Islet precursor cell (in vitro differentiated cells): ENCODE data around the gene SREBF2.
A peak's percentile ranks its signal among the peaks of the same experiment; 100 is the strongest.

Source experiments
- DNase-seq: peaks from one replicate; pipeline ENCODE4 v3.0.0-alpha.2; 2018

SREBF2 gene

DNA sequence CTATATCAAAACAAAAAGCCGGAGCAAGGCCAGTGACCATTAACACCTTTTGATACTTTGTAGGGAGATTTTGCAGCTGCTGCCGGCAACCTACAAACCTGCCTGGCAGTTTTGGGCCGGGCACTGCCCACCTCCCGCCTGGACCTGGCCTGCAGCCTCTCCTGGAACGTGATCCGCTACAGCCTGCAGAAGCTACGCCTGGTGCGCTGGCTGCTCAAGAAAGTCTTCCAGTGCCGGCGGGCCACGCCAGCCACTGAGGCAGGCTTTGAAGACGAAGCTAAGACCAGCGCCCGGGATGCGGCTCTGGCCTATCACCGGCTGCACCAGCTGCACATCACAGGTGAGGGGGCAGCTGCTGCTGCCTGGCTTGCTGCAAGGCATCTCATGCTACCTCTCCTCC lies 47.7 kb downstream of the SREBF2 start:
- DNase-seq, result no peak

- no peak for DNase-seq
Measured at GRCh38 chr22:41883400-41883799, 50.5 kb downstream of the SREBF2 start.

DNA sequence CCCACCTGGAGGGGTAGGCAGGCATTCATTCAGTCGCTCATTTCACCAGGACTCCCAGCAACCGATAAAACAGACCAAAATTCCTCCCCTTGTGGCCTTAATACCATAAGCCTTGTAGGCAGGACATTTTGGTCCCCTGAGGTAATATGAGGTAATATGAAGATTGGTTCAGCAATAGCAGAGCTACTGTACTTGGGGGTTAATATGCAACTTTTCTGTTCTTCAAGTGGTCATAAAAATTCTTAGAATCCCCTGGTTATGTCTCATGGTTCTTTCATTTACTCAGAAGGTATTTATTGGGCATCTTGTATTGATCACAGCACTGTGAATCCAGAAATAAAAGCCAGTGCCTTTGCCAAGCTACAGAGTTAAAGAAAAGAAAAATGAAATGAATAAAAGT lies 52.2 kb downstream of the SREBF2 start:
- no peak for DNase-seq

DNA sequence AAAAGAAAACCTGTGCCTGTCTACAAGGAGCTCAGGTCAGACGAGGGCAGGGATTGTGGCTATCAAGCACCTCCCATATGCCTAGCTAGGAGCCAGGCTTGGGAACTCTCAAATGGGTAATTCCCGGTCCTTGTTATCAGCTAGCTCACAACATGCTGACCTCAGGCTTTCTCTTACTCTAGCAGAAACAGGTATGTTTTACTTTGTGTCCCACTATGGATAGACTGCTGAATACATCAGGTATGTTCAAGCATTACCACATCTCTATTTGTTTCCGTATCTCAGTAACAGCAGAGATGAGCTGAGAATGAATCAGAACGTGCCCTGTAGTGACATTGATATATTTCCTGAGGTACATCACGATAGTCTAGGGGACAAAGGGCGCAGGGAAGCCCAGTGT lies 52.6 kb downstream of the SREBF2 start:
- DNase-seq, result no peak

DNA sequence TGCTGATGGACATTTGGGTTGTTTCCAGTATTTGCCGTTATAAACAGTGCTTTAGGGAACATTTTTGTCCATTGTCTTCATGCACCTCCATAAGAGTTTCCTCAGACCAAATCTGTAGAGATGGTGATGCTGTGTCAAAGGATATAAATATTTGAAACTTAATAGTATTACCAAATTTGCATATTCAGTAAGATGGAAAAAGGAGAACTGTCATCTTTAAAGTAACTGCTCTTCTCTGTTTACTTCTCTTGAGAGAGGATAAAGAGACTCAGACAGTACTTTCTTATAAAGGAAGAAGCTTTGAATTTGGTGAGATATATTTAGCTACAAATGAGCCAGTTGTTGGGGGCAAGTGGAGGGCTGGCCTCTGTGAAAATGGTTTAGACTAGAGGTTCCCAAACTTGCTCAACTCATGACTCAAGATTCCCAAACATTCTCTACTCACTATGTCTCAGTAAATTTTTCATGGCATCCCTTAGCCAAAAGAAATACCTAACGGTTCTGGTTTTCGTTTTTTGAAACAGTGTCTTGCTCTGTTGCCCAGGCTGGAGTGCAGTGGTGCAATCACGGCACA lies 55.8 kb downstream of the SREBF2 start:
- DNase-seq, result no peak

GRCh38 chr22:41891407-41891806 lies 58.5 kb downstream of the SREBF2 start:
- no peak for DNase-seq

- DNase-seq, result no peak
Measured at GRCh38 chr22:41892721-41893120, 59.8 kb downstream of the SREBF2 start.

DNA sequence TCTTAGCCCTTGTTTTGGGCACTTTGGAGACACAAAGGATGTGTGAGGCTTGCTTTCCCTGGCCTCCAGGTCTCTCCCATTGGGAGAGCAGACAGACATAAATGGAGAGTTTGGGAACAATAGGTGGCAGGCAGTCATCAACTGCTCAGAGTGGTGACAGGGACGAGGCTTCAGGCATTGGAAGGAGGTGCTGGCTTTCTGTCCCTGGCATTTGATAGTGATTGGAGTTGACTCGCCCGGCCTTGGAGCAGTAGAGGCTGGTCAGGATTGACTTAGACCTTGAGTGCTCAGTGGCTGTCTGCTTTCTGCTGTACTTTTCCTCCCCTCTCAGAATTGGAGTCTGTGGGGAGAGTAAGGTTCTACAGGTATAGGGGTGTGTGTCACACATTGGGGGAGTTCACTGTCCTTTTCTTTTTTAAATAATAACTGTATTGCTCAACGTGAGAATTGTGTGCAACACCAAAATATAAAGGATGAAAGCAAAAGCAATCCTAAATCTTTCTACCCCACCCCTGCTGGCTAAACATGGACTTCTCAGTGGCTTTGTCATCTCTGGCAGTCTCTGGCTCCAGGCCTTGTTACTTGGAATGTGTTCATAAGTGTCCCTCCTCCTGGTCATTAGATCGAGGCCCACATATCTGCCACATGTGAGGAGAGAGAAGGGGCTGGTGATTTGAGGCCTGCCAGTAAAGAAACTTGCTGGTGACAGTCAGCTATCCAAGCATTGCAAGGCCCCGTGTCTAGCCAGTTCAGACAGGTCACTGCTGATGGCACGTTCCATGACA lies 60.9 kb downstream of the SREBF2 start:
- DNase-seq, result no peak

- no peak for DNase-seq
Measured at GRCh38 chr22:41898645-41899044, 65.7 kb downstream of the SREBF2 start.

DNA sequence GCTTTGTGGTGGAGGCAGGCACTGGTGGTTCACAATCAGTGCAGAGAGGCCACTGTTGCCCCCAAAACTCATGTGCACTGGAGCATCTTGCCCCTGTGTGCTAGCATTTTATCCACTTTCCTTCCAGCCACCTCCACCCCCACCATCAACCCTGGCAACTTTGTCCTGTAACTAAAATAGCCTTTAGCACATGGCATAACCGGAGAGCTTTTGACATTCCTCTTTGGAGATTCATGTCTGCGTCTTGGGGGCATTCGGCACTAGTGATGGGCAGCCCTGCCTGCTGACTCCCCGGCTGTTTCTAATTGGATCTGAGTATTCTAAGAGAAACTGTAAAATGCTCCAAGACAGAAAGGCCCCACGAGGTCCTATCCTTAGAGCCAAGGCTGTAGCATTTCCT lies 66.2 kb downstream of the SREBF2 start:
- DNase-seq, result no peak

GRCh38 chr22:41899992-41900651 lies 67.2 kb downstream of the SREBF2 start:
- DNase-seq, result no peak

GRCh38 chr22:41900652-41901312 lies 67.9 kb downstream of the SREBF2 start:
- no peak for DNase-seq

DNA sequence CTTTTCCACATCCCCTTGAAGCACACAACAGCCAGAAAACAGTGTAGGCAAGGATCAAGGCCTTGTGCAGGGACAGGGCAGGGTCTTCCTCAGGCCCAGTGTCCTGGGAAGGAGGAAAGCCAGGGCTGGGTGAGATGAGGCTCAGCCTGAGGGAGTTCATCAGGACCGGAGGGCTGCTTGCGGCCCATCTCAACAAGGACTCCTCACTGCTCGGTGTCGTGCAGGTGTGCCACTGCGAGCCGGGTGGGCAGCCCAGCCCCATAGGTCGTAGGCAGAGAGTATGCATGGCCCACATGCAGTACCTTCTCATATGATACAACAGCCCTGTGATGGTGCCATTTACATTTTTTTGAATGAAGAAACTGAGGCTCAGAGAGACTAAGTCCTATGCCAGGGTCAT lies 69.1 kb downstream of the SREBF2 start:
- DNase-seq, result peak; percentile 40

DNA sequence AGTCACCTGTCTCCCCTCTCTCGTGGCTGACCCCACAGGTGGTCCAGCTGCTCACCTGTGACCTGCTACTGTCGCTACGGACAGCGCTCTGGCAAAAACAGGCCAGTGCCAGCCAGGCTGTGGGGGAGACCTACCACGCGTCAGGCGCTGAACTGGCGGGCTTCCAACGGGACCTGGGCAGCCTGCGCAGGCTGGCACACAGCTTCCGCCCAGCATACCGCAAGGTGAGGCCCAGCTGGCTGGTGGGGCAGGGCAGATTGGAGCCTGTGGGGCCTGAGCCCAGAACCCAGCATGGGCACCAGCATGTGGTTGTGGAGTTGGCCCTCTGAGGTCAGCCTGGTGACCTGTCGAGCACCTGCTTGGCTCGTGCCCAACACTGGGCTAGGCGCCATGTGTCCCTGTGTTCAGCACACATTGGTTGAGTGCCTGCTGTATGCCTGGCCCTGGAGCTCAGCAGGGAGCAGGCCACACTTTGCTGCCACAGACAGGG lies 70.1 kb downstream of the SREBF2 start:
- DNase-seq, result no peak

- DNase-seq, result no peak
Measured at GRCh38 chr22:41904450-41905410, 71.8 kb downstream of the SREBF2 start.

DNA sequence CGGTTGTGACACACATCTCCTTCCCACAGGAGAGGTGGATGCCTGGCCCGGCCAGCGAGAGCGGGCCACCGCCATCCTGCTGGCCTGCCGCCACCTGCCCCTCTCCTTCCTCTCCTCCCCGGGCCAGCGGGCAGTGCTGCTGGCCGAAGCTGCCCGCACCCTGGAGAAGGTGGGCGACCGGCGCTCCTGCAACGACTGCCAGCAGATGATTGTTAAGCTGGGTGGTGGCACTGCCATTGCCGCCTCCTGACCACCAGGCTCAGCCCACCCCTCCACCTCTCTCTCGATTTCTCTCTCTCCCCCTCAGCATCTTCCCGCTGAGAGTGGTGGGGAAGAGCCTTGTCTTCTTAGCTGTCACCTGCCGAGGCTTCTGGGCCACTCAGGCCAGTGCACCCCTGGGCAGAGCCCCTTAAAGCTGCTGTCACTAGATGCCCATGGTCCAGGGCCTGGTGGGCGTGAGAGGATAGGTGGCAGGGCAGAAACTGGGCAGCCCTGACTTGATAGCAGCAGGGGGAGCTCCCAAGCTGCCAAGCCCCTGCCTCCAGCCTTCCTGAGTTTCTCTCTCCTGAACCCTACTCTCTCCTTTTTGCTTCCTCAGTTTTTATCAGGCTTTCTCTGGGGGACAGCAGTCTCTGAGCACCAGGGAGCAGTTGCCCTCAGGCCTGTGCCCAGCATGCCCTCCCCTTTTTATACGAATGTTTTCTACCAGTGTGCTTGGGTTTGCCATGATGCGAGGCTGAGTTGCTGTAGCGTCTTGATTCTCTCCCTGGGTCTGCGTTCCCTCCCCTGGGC lies 72.7 kb downstream of the SREBF2 start:
- DNase-seq, result no peak

DNA sequence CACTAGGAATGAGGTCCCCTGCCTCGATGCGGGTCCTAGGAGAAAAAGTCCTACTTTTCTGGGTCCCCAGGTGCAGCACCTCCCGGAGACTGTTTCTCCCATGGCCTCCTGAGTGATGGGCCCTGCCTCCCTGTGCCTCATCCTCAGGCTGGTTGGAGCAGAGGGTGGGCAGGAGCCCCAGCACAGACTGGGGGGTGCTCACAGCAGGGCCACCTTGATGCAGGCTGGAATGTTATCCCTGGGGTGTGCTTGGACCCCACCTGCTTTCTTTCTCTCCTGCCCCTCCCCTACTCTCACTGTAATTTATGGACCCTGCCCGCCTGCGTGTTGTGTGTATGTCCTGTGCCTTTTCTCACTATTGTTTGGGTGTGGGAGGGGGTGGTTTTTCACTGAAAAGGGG lies 73.9 kb downstream of the SREBF2 start:
- no peak for DNase-seq

GRCh38 chr22:41907436-41908401 lies 74.8 kb downstream of the SREBF2 start:
- no peak for DNase-seq

- no peak for DNase-seq
Measured at GRCh38 chr22:41908411-41909309, 75.8 kb downstream of the SREBF2 start.
